Spleen (tissue), 7 donors: ENCODE results near the gene PA2G4.

Experiments used
- CTCF ChIP-seq, 11 experiments: fragments of 200-600 bp in 7 of 11; fragments of 450-650 bp in 4 of 11; sonication (generic) in 4 of 11; IDR thresholded peaks in 8 of 11; conservative IDR thresholded peaks in 3 of 11; 1 replicate in 7 of 11; 2 replicates in 4 of 11; pipeline versions ENCODE4 v1.4.0 to v1.8.0; 2016 to 2021; ENCODE audit warnings: antibody characterized with exemption in 11 of 11, inconsistent platforms in 4 of 11, mild to moderate bottlenecking in 1 of 11
- POLR2A ChIP-seq, 3 donors: fragments of 450-650 bp; IDR thresholded peaks; one replicate each; pipeline ENCODE4 v1.5.1; 2017; ENCODE audit warnings: antibody characterized with exemption in 3 of 3, mild to moderate bottlenecking in 1 of 3
- POLR2AphosphoS5 ChIP-seq, 3 donors: sonication (generic); formaldehyde crosslinking; IDR thresholded peaks; one replicate each; pipeline ENCODE4 v1.5.1; 2017; ENCODE audit warnings: antibody characterized with exemption in 3 of 3
- donor health status: DM: no; HTN: no; CAD: no; lungs with moderate emphysema.
- donor health status: DM: no; HTN: no; CAD: no.
- donor health status: DM: no; HTN: no; CAD: no.

- no peak for TF ChIP-seq CTCF (IDR thresholded peaks at IDR 0.05 in 8 of 11, conservative IDR thresholded peaks at IDR 0.05 in 3 of 11)
- no peak for TF ChIP-seq POLR2A (IDR thresholded peaks at IDR 0.05)
- no peak for TF ChIP-seq POLR2AphosphoS5 (IDR thresholded peaks at IDR 0.05)
Observed at GRCh38 chr12:56161690-56162351, 57.5 kb downstream of the PA2G4 start.
